ENCODE data around the gene TYW1B.
"Not testable (repeated sequence)": the region's sequence is repeated elsewhere in the genome, so short reads cannot be mapped to it uniquely, and the experiment has no call there.

Gene TYW1B

DNA sequence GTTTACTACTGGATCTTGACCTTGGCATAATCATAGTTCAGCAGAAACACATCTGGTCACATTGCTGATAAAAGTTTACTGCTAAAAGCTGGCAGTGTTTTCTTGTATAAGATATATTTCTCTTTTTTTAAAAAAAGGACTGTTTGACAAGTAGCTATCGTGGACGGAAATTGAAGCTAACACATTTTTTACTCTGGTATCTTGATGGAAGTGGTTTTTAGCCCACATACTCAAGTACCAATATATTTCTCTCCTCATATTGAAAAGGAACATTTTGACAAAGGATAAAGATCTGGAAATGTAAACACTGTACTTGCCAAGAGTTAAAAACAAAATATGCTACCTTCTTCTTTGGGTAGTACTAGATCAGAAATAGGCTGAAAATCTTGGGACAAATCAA, 137.8 kb downstream of the TYW1B start:
- peak; percentile 53 for FAIRE-seq

DNA sequence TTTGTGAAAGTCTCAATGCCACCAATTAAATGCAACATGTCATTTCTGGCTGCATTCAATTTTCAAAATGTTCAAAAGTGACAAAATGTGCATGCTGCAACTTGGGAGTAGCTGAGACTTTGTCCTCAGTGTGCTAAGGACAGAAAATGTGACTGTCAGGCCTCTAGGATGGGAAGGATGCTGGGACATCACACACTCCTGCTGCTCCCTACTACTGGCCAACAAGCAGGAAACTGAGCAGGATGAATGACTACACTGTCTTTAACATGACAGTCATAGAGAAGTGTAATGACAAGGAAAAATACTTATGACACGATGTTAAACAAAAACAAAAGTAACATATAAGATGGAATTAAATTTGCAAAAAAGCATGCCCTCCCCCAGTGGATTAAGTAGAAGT, 138.7 kb downstream of the TYW1B start:
- not testable (repeated sequence) for FAIRE-seq

DNA sequence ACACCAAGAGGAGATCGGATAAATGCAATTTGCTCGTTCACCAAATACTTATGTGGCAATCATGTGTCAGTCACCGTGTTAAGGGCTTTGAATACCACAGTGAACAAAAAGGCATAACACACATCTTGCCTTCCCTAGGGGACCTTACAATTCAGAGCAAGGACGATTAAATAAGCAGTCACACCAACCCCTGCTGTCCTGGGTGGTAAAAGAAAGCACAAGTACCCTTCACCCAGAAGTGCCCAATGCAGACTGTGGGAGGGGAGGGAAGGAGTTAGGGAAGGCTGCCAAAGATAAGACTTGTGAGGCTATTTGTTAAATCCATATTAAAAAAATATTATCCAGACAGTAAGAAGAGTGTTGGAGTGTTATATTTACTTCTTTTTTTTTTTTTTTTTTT, 146.8 kb downstream of the TYW1B start:
- FAIRE-seq, result not testable (repeated sequence)

DNA sequence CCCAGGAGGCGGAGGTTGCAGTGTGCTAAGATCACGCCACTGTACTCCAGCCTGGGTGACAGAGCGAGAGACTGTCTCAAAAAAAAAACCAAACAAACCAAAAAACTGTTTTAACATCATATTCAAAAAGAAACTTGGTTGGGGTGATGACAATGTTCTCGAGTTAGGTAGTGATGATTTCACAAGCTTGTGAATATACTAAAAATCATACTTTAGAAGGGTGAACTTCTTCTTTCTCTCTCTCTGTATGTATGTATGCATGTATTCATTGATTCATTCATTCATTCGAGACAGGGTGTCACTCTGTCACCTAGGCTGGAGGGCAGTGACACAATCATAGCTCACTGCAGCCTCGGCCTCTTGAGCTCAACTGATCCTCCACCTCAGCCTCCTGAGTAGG, 151.1 kb downstream of the TYW1B start:
- FAIRE-seq, result not testable (repeated sequence)

DNA sequence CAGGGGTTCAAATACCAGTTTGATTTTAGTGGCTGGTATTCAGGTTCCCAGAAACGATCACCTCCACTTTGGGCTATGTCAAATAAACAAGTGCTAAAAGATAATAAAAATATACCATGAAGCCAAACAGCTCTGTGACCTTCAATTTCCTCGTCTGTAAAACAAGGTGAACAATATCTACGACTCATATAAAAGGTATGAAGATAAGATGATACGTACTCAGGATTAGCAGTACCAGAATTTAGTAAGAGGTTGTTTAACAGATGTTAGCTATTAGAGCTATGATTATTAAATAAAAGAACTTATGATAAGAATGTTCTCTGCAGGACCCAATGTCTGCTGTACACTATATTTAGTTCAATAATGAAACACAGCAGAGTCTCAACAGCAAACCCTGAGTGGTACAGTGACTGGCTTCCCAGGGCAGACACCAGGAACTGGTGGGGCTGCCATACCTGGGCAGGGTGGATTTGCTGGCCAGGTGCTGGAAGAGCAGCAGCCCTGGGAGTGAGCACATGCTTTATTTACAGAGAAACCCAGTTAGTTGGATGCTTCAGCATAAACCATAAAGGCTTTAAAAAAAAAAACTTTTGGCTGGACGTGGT, 151.8 kb downstream of the TYW1B start:
- not testable (repeated sequence) for FAIRE-seq

DNA sequence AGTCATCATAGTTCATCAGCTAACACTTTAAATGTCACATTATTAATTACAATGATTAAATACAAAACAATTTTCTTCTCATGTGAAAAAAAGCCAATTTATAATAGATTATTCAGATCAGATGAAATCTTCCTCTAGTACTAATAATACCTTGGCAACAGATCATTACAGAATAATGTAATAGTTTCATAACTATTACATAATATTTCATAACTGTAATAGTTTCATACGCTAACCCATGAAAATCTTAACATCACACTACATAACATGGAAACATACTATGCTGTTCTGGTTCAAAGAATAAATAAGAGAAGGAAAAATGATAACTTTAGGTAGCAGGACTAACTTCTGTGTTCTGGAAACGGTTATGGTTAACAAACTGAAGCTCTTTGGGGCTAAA, 152.3 kb downstream of the TYW1B start:
- FAIRE-seq, result peak; percentile 19

DNA sequence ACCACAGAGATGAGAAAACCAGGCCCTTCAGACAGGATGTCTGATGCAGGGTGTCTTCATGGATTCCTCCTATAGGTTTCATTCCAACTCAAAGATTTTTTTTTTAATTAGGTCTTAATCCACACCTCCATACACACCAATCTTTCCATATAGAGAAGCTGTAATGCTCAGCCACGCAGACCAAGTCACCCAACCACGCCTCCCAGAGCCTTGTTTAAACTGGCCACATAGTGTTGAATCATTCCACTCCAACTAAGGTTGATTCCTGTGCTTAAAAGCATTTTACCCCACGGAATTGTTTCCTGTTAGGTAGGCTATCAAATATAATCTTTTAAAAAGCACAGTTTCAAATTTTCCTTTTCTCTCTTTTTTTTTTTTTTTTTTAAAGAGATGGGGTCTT, 153.6 kb downstream of the TYW1B start:
- no peak for FAIRE-seq

DNA sequence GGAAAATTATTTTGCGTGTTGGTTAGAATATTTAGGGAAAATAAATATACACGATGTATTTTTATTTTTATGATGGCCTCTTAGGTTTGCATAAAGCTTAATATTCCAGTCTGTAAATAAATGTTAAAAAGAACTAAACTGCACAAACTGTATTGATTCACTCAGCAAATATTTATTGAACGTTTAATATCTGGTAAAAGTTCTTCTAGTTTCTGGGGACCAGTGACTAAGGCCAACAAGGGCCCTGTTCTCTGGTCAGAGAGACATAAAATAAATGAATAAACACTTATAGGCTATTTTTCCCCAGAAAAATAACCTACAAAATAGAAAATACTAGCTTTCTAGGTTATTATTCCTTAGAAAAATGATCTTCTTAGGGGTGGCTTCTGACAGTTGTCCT, 157.2 kb downstream of the TYW1B start:
- FAIRE-seq, result not testable (repeated sequence)

DNA sequence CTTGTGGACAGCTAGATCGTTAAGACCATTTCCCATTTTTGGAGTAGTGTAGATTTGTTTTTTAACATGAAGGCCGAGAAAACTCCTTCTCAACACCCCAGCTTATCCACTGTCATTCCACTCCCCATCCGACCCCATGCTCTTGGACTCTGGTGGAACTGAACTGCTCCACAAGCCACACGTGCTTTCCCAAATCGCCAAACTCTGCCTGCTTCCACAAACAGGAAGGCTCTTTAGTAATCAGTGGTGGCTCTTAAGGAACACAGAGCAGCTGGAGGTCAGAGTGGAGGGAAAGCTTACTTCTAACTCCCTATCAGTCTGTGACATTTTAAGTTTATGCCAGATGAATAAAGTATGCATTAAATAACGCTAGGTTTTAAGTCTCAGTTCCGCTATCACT, 159.6 kb downstream of the TYW1B start:
- not testable (repeated sequence) for FAIRE-seq

DNA sequence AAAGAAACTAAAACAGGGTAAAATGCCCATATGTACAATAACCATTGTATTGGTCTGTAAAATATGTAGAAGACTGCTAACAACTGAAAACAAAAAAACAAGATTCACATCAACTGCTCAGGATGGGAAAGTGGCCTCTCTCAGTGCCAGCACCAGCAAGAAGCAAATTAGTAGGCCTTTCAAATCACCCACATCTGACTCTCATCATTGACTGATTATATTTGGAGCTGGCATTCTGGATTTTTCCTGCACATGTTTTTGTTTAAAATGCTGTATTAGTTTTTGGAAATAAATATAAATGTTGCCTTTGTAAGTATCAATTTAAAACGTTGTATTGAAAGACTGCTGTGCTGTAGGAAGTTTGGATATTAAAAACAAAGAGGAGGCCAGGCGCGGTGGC, 161.0 kb downstream of the TYW1B start:
- FAIRE-seq, result not testable (repeated sequence)

DNA sequence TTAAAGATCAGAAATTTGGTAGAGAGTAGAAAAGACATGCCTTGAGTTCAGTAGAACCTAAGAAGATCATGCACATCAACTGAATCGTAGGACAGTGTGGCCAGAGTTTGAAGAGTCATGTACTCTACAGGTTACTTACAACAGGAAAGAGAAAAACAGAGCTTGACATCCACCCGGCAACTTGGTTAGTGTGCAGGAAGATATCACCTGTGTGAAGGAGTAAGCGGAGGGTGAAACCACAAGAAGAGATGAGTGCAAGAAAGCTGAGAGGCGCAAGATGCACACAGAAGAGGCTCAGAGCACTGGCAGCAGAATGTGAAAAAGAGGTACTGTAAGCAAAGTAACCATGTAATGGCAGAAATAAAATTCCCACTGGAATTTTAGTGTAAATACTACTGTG, 179.4 kb downstream of the TYW1B start:
- FAIRE-seq, result not testable (repeated sequence)

DNA sequence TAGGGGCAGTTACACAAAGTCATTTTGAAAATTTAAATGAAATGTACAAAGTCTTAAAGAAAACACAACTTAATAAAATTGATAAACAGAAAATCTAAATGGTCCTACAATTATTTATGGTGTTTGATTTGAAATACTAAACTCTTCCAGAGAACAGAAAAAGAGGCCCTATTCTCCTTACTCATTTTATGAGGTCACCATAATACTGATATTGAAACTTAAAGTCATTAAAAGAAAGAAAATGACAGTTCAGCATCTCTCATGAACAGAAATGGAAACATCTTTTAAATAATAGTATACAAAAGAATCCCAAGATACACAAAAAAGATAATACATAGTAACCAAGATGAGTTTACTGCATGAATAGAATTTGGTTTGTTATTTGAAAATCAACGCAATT, 184.3 kb downstream of the TYW1B start:
- FAIRE-seq, result not testable (repeated sequence)

DNA sequence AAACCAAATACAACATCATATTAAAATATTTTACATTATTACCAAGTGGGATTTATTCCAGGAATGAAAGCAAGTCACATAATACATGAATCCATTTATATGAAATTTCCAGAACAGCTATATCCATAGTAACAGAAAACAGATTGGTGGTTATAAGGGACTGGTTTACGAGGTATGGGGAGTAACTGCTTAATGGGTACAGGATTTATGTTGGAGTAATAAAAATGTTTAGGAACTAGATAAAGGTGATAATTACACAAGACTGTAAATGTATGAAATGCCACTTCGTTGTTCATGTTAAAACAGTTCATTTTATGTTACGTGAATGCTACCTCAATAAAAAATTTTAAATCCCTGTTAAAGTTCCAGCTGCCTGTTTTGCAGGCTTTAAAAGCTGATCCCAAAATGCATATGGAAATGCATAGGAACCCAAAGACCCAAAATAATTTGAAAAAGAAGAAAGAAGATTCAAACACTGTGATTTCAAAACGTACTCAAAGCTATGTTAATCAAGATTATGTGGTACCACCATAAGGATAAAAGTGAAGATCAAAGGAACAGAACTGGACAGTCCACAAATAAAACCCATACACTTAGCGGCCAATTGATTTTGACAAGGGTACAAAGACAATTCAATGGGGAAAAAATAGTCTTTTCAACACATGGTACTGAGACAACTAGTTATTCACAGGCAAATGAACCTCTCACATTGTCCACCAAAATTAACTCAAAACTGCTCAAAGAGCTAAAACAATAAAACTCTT, 186.3 kb downstream of the TYW1B start:
- FAIRE-seq, result peak; percentile 46

DNA sequence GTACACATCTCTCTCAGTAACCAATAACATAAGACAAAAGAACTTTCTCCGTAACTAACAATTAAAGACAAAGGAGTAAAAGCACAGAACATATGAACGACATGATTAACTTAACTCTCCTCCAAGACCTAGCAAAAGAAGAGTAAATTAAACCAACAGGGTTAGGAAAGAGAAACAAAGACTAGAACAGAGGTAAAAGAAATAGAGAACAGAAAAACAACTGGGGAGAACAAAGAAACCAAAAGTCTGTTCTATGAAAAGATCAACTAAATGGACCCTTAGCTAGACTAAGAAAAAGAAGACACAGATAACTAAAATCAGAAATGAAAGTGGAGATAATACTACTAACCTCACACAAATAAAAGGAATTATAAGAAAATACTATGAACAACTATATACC, 187.3 kb downstream of the TYW1B start:
- peak; percentile 81 for FAIRE-seq

DNA sequence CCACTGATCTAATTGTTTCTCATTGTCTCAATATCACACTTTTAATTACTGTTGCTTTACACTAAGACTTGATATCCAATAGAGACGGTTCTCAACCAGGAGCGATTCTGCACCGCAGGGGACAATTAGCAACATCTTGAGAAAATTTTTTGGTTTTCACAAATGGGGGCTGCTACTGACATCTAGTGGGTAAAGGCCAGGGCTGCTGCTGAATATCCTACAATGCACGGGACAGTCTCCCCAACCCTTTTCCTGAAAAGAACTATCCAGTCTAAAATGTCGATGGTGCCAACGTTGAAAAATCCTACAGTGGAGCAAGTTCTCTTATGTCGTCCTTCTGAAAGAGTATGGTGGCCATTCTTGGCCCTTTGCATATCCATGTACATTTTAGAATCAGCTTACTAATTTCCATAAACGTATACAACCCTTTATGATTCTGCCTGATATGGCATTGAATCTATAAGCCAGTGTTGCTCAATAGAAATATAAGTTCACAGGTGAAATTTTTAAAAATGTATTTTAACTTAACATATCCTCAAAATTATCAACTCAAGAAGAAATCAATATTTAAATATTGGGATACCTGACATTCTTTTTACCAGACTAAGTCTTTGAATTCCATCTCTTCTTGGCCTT, 192.6 kb downstream of the TYW1B start:
- peak; percentile 60 for FAIRE-seq

DNA sequence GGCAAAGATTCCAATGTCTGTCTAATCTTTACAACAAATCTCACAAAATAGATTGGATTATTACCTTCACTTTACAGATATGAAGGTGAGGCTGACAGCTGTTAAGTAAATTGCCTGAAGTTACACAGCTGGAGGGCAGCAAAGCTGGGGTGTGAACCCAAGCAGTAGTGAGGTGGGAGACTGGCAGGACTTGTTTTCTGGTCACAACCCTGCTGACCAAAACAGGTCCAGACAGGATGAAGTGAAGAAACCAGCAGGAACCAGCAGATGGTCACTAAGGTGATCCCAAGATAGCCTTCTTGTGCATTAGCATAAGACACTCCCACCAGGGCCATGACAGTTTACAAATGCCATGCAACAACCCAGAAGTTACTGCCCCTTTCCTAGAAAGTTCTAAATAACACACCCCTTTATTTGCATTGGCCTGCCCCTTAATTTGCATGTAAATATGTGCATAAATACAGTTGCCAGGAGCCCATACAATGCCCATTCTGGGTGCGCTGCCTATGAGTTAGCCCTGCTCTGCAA, 195.2 kb downstream of the TYW1B start:
- FAIRE-seq, result not testable (repeated sequence)

DNA sequence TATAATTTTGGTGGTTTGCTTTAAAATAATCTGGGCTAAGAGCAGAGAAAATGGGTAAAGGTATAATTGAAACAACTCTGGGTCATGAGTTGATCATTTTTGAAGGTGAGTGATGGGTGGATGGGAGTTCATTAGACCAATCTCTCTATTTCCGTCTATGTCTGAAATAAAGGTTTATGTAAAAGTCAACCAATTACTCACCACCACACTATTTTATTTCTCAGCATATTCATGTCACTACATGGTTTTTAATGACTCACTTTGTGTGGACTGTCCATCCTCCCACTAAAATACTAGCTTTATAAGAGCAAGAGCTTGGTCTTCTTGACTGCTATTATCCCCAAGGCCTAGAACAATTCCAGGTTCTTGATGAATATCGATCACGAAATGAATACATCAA, 199.6 kb downstream of the TYW1B start:
- not testable (repeated sequence) for FAIRE-seq

DNA sequence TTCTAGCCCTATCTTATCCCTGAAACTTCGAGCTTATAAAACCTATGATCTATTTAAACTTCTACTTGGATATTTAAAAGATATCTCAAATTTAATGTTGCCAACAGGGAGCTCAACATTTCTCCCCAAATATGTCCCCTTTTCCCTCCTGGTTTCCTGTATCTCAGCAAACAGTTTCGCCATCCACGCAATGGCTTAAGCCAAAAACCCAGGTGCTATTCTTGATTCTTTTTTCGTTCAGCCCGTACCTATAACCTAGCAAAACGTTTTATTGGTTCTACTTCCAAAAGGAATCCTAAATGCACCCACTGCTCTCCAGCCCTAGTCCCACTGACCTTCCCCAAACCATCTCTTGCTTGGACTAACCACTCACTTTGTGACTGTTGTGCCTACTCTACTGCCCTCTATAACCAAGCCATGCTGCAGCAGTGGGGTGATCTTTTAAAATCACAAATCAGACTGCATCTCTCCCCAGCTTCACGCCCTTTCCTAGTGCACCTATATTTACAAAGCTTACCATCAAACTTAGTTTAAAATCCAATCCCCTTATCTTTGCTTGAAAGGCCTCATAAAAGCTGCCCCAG, 201.5 kb downstream of the TYW1B start:
- FAIRE-seq, result not testable (repeated sequence)

DNA sequence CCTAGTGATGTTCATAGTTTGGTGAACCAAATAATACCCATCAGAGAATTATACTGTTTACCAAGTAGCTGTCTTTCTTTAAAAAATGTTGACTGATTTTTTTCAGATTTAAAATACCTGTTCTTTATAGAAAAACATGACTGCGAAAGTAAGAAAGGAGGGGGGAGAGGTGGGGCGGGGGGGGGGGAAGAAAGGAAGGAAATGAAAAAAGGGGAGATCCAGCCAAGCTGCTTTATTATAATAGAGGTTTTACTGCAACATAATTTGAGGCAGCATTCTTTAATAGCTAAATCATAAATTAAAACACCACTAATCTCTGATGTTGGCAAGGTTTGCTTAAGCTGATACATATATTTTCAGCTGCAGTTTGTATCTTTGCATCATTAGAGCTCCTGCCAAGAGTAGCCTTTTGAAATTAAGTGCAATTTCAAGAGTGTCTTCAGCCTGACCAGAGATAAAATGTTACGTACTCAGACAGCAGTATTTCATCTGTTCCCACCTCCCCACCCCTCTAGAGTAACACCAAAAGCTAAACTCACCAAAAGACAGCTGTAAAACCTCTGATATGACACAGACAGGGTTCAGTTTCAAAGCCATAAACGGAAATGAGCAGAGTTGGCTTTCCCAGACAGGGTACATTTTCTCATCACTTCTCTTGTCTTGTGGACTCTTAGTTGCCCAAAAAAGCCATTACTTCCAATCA, 202.1 kb downstream of the TYW1B start:
- FAIRE-seq, result not testable (repeated sequence)

DNA sequence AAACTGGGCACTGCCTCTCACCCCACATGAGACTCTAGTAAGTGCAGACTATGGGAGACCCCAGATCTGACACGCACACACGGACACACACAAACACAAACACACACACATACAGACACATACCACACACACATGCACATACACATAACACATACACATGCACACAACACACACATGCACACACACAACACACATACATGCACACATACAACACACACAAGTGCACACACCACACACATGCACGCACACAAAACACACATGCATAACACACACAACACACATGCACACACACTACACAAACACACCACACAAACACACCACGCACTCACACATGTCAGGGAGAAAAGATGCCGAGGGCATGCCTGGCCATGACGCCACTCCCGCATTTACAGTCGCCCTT, 205.5 kb downstream of the TYW1B start:
- no peak for FAIRE-seq

DNA sequence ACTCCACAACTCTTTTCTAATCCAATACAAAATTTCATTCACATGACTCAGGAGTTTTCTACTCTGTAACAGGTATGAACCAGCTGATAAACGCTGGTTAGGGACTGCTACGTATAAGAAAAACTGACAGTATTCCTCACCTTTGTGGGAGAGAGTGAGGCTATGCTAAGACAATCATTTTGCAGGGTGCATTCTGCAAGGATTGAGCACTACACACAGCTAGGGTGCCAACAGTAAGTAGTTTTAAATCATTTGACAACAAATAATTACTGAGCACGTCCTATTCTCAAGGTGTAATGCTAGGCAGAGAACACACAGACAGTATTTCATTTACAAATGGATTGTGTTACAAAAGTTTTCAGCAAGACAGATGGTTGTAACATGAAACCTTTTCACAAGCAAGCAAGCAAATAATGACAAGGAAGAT, 206.2 kb downstream of the TYW1B start:
- not testable (repeated sequence) for FAIRE-seq

DNA sequence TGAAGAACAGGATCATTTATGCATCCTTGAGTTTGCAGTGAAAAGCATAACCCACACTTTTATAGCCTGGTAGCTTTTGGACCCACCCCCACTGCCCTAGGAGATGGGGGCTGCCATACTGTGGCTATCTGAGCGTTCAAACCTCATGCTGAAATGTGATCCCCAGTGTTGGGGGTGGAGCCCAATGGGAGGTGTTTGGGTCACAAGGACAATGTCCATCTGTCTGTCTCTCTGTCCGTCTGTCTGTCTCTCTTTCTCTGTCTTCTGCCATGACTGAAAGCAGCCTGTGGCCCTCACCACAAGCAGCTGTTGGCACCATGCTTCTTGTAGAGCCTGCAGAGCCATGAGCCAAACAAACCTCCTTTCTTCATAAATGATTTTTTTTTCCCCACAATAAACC, 207.1 kb downstream of the TYW1B start:
- not testable (repeated sequence) for FAIRE-seq
